Calu3 (cell line): ENCODE measurements around the gene SPTBN4. TPM values are rescaled to one million over a fixed set of nuclear protein-coding genes. Genes with fewer than 3 reads are reported as not detected.
A peak's percentile ranks its signal among the peaks of the same experiment; 100 is the strongest.

Experiments used
- BruUV-seq: library from RNA; stranded (reverse); fragments of 400-500 nt; replicated peaks from 2 replicates; lab custom pipeline; 2021; lab: Mats Ljungman, UMichigan
- CTCF ChIA-PET: fragments of 300-600 bp; sonication (Branson Sonifier 250); formaldehyde crosslinking; loops from one replicate; lab custom pipeline; 2022; ENCODE audit warnings: antibody characterized with exemption; lab: Charles Lee
- DNase-seq: peaks from one replicate; pipeline ENCODE4 v3.0.0; 2022
- H3K27ac Mint-ChIP-seq: one replicate; pipeline ENCODE4 v1.8.0; 2022; ENCODE audit warnings: mixed read lengths; ENCODE audit not compliant: unreplicated experiment
- H3K27me3 Mint-ChIP-seq: one replicate; pipeline ENCODE4 v1.8.0; 2022; ENCODE audit warnings: mixed read lengths; ENCODE audit not compliant: unreplicated experiment
- H3K36me3 Mint-ChIP-seq: one replicate; pipeline ENCODE4 v1.8.0; 2022; ENCODE audit warnings: mild to moderate bottlenecking, moderate library complexity, mixed read lengths; ENCODE audit not compliant: insufficient read depth, unreplicated experiment
- H3K4me1 Mint-ChIP-seq: one replicate; pipeline ENCODE4 v1.8.0; 2022; ENCODE audit warnings: mild to moderate bottlenecking, low read depth, mixed read lengths; ENCODE audit not compliant: unreplicated experiment
- H3K4me3 Mint-ChIP-seq: one replicate; pipeline ENCODE4 v1.8.0; 2022; ENCODE audit warnings: mild to moderate bottlenecking, low read depth, moderate library complexity, mixed read lengths; ENCODE audit not compliant: unreplicated experiment
- H3K9me3 Mint-ChIP-seq: one replicate; pipeline ENCODE4 v1.8.0; 2022; ENCODE audit warnings: low read depth, mixed read lengths; ENCODE audit not compliant: unreplicated experiment
- CTCF ChIP-seq: fragments of 200-600 bp; IDR thresholded peaks from one replicate; pipeline ENCODE4 v1.8.0; 2022; ENCODE audit warnings: antibody characterized with exemption; ENCODE audit not compliant: unreplicated experiment
- intact Hi-C: fragments of 100-400 bp; cut with micrococcal nuclease; formaldehyde crosslinking; loops from one replicate; pipeline ENCODE4 v1.10.0; 2022; ENCODE audit not compliant: unreplicated experiment
- total RNA-seq: library from RNA; stranded (reverse); gene quantifications from 2 replicates; pipeline ENCODE4 v1.2.3, GENCODE V29; 2022

SPTBN4 gene
- total RNA-seq, 1 experiment from 2014 or later = 0.80 TPM

GRCh38 chr19:40444000-40444824, 22.6 kb upstream of the SPTBN4 start, which contains the start of gene SERTAD3:
Gene SERTAD3, minus strand, starts transcription at chr19:40444335. Its CDS starts 2,255 bp downstream, at chr19:40442080.
- BruUV-seq = no TSS peak
- CTCF ChIA-PET = interaction anchor here (0.6 to 1.4 kb wide), 5 partner anchors 18 to 504 kb away, joined by 3 to 7 read pairs (median 3); partner anchors contain the start of gene SERTAD1
- peaks cover 69% of the 10 kb centered on the region for H3K36me3 Mint-ChIP-seq
- intact Hi-C loops = loop anchor here (10.0 kb wide), 1 partner anchor 139 kb away; no protein-coding TSS in a partner anchor
- H3K27ac Mint-ChIP-seq = peak within 1 kb of the TSS; percentile 92
- TF ChIP-seq CTCF = no peak
- peak; percentile 100 for DNase-seq
- no peaks in the 10 kb centered on the region for H3K27me3 Mint-ChIP-seq
- no peaks in the 10 kb centered on the region for H3K9me3 Mint-ChIP-seq
- peaks cover 22% of the 10 kb centered on the region for H3K4me1 Mint-ChIP-seq
- peak within 1 kb of the TSS; percentile 90 for H3K4me3 Mint-ChIP-seq

- no peak for DNase-seq
- intact Hi-C loops = loop anchor here (10.0 kb wide), 1 partner anchor 140 kb away; no protein-coding TSS in a partner anchor
- CTCF ChIA-PET = interaction anchor here (0.6 to 1.4 kb wide), 3 partner anchors 19 to 24 kb away, joined by 3 to 7 read pairs (median 3); partner anchors contain the start of gene SERTAD1
- no peaks in the 10 kb centered on the region for H3K27me3 Mint-ChIP-seq
- BruUV-seq = TSS peak; percentile 78
- H3K4me3 Mint-ChIP-seq = peak overlapping the region; percentile 90
- H3K27ac Mint-ChIP-seq = peak overlapping the region; percentile 92
- H3K36me3 Mint-ChIP-seq = peaks cover 68% of the 10 kb centered on the region
- no peaks in the 10 kb centered on the region for H3K9me3 Mint-ChIP-seq
- peaks cover 15% of the 10 kb centered on the region for H3K4me1 Mint-ChIP-seq
- TF ChIP-seq CTCF = no peak
Observed at GRCh38 chr19:40444825-40445312, 21.9 kb upstream of the SPTBN4 start.

GRCh38 chr19:40445780-40446262, 21.0 kb upstream of the SPTBN4 start:
- Mint-ChIP-seq H3K27me3 (no peaks in the 10 kb centered on the region), H3K4me3 (no peak overlapping the region), H3K4me1 (peaks cover 14% of the 10 kb centered on the region), H3K9me3 (no peaks in the 10 kb centered on the region), H3K36me3 (peaks cover 68% of the 10 kb centered on the region), H3K27ac (peak overlapping the region; percentile 29)
- TF ChIP-seq CTCF = no peak
- BruUV-seq = no TSS peak
- CTCF ChIA-PET = no interaction called here
- intact Hi-C loops = loop anchor here (10.0 kb wide), 1 partner anchor 141 kb away; no protein-coding TSS in a partner anchor
- DNase-seq = no peak

GRCh38 chr19:40446263-40446784, 20.5 kb upstream of the SPTBN4 start:
- DNase-seq = no peak
- intact Hi-C loops = loop anchor here (10.0 kb wide), 1 partner anchor 142 kb away; no protein-coding TSS in a partner anchor

More at GRCh38 chr19:40446263-40446784, 20.5 kb upstream of the SPTBN4 start:
- Mint-ChIP-seq H3K36me3 (peaks cover 65% of the 10 kb centered on the region), H3K27ac (no peak overlapping the region), H3K9me3 (no peaks in the 10 kb centered on the region), H3K4me3 (no peak overlapping the region), H3K27me3 (no peaks in the 10 kb centered on the region), H3K4me1 (peaks cover 14% of the 10 kb centered on the region)
- no TSS peak for BruUV-seq
- TF ChIP-seq CTCF = no peak
- CTCF ChIA-PET = interaction anchor here (1.2 kb wide), 1 partner anchor 19 kb away, joined by 4 read pairs; the partner anchor contains the start of gene BLVRB
